ES-I3 (cell line): ENCODE measurements around the gene CD9.
"Not testable (repeated sequence)": the region's sequence is repeated elsewhere in the genome, so short reads cannot be mapped to it uniquely, and the experiment has no call there.

Experiments
- H3K36me3 ChIP-seq: 2 replicates; pipeline ENCODE4 v1.6.1; 2013; ENCODE audit warnings: mild to moderate bottlenecking, low read length, control low read depth, moderate library complexity; ENCODE audit not compliant: insufficient read depth
- H3K4me1 ChIP-seq: 2 replicates; pipeline ENCODE4 v1.6.1; 2013; ENCODE audit warnings: mild to moderate bottlenecking, control low read depth, low read length; ENCODE audit not compliant: insufficient read depth
- H3K9ac ChIP-seq: 2 replicates; pipeline ENCODE4 v1.6.1; 2013; ENCODE audit warnings: low read depth, mild to moderate bottlenecking, low read length, moderate library complexity
- H3K9me3 ChIP-seq: 2 replicates; pipeline ENCODE4 v1.6.1; 2013; ENCODE audit warnings: mild to moderate bottlenecking, low read length, moderate library complexity; ENCODE audit not compliant: control insufficient read depth, insufficient read depth

The CD9 gene

DNA sequence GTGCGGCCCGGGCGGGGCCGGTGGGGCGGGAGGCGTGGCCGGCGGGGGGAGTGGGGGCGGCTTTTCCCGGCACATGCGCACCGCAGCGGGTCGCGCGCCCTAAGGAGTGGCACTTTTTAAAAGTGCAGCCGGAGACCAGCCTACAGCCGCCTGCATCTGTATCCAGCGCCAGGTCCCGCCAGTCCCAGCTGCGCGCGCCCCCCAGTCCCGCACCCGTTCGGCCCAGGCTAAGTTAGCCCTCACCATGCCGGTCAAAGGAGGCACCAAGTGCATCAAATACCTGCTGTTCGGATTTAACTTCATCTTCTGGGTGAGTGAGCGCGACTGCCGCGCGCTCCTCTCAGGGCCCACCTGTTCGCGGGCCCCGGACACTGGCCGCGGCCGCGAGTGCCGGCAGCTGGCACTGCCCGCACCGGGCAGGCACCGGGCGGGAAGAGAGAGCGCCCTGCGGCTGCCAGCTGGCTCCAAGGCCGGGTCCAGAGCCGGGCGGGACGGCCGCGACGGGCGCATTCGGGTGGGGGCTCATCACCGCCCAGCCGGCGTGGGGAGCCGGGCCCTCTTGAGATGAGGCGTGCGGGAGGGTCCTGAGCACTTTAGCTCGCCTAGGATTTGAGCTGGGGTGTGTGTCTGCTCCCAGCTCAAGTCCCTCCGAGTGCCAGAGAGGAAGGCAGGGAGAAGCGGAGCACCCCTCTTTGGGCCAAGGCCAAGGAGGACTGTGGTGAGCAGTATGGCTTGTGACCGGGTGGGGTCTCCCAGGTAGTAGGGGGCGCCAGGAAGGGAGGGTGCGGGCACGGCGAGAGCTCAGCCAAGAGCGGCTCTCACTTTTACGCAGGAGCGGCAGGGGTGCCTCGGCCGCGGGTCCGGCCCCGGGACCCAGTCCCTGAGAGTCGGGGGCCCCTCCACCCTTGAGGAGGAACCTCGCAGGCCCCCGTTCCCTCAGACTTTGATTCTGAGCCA lies at the start of gene CD9:
Gene CD9 (plus strand): TSS at position 145 of the 957 bp plus-strand sequence. CDS start 100 bp downstream, at position 245.
- peaks cover 60% of the 10 kb centered on the region for H3K4me1 ChIP-seq
- H3K36me3 ChIP-seq, result no peaks in the 10 kb centered on the region
- no peaks in the 10 kb centered on the region for H3K9me3 ChIP-seq
- H3K9ac ChIP-seq, result peak within 1 kb of the TSS; percentile 87

- Histone ChIP-seq H3K4me1 (0 out of 2 replicates have a peak, but pooled peaks cover 4% of the 10 kb centered on the region), H3K9ac (no peak overlapping the region), H3K36me3 (no peaks in the 10 kb centered on the region), H3K9me3 (no peaks in the 10 kb centered on the region)
Observed at GRCh38 chr12:6154730-6155459, 45.3 kb upstream of the CD9 start.

- no peaks in the 10 kb centered on the region for H3K36me3 ChIP-seq
- H3K9ac ChIP-seq, result no peak overlapping the region
- H3K9me3 ChIP-seq, result no peaks in the 10 kb centered on the region
- H3K4me1 ChIP-seq, result peaks cover 4% of the 10 kb centered on the region; the same call in 1 of the 2 replicates
Observed at GRCh38 chr12:6157482-6157881, 42.7 kb upstream of the CD9 start.

DNA sequence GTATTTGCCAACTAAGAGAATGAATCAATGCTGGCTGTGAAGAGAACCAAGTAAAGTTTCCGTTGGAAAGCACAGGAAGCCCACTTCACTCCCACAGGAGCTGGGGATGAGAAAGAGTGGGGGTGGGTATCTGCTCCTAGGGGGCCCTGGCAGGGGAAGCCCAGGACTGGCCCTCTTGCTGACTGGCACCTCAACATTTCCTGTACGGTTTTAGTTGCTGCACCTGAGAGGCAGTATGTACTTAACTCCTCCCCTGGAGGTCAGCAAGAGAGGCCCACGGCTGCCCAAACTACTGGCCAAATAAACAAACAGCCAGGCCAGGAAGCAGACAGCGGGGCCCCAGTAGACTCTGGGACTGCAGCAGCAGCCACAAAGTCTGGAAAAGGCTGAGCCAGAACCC lies 41.9 kb upstream of the CD9 start:
- Histone ChIP-seq H3K9me3 (no peaks in the 10 kb centered on the region), H3K4me1 (peaks cover 4% of the 10 kb centered on the region; the same call in 1 of the 2 replicates), H3K9ac (no peak overlapping the region), H3K36me3 (no peaks in the 10 kb centered on the region)

GRCh38 chr12:6158749-6159148 lies 41.5 kb upstream of the CD9 start:
- Histone ChIP-seq H3K9me3 (no peaks in the 10 kb centered on the region), H3K36me3 (no peaks in the 10 kb centered on the region)

GRCh38 chr12:6159166-6160011 lies 40.8 kb upstream of the CD9 start:
- not testable (repeated sequence) for H3K4me1 ChIP-seq, H3K9me3 ChIP-seq, H3K36me3 ChIP-seq, H3K9ac ChIP-seq

More at GRCh38 chr12:6158749-6159148, 41.5 kb upstream of the CD9 start:
- Histone ChIP-seq H3K4me1 (peaks cover 4% of the 10 kb centered on the region; the same call in 1 of the 2 replicates), H3K9ac (no peak overlapping the region)

DNA sequence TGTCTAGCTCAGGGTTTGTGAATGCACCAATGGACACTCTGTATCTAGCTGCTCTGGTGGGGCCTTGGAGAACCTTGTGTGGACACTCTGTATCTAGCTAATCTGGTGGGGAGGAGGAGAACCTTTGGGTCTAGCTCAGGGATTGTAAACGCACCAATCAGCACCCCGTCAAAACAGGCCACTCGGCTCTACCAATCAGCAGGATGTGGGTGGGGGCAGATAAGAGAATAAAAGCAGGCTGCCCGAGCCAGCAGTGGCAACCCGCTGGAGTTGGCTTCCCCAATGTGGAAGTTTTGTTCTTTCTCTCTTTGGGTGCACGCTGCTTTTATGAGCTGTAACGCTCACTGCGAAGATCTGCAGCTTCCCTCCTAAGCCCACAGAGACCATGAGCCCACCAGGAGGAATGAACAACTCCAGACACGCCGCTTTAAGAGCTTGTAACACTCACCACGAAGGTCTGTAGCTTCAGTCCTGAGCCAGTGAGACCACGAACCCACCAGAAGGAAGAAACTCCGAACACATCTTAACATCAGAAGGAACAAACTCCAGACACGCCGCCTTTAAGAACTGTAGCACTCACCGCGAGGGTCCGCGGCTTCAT lies 40.1 kb upstream of the CD9 start:
- H3K4me1 ChIP-seq, H3K9me3 ChIP-seq: not testable (repeated sequence)

DNA sequence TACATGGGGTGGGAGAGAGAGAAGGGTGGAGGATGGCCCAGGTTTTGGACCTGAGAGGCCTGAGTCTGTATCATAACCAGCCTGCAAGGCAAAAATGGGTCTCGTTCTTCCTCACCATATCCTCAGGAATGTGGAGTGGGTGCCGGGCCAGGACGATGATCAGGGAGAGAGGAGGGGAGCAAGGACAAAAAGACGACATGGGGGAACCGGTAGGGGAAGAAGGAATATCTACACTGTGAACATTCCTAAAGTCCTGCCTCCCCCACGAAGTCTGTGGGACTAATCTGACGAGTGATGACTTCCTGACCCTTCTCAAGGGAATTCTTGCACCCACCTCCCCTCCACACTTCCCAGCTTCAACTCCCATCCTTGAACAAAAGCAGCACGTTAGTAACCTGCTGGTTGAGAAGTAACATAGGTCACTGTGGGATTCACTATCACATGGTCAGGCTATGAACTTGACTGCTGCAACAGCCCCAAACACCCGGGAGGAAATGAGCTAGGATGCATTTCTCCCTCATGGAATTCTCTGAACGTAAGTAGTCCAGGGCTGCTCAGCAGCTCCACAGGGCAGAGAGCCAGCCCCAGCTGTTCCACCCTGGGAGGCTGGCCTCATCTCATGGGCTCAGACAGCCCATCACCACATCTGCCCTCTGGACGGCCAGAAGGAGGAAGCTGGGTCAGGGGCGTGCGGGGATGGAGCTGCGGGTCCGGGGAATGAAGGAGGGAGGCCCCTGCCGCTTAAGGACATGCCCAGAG lies 38.9 kb upstream of the CD9 start:
- H3K9ac ChIP-seq, result no peak overlapping the region
- no peaks in the 10 kb centered on the region for H3K9me3 ChIP-seq
- peaks cover 4% of the 10 kb centered on the region; the same call in 1 of the 2 replicates for H3K4me1 ChIP-seq
- no peaks in the 10 kb centered on the region for H3K36me3 ChIP-seq

More for the DNA sequence above, 40.1 kb upstream of the CD9 start:
- H3K9ac ChIP-seq, H3K36me3 ChIP-seq: not testable (repeated sequence)

DNA sequence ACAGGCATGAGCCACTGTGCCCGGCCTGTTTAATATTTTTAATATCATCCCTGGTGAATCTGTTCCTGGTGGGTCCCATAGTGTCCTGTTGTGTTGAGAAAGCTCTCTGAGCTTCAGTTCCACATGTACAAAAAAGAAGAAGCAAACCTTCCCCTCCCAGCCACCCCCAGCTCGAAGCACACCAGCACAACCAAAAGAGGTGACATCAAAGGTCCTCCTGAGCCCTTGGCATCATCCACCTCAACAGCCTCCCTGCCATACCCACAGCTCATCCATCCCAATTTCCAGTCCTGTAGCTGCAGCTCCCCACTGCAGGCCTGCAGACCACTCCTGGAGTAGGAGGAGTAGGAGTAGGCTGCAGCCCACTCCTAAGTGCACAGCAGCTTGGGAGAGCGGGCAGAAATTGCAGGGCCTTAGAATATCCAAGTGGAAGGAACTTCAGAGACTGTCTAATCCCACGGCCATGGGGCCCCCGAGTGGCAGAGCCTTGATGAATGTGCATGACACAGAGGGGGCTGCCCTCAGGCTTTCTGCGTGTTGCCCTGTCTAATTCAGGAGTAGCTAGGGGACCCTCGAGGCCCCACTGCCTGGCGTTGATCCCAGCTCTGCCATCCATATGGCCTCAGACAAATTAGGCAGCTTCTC lies 36.7 kb upstream of the CD9 start:
- Histone ChIP-seq H3K4me1 (peaks cover 4% of the 10 kb centered on the region; the same call in 1 of the 2 replicates), H3K9ac (no peak overlapping the region), H3K9me3 (no peaks in the 10 kb centered on the region), H3K36me3 (no peaks in the 10 kb centered on the region)

GRCh38 chr12:6165395-6165794 lies 34.8 kb upstream of the CD9 start:
- Histone ChIP-seq H3K9ac (no peak overlapping the region), H3K36me3 (no peaks in the 10 kb centered on the region), H3K9me3 (no peaks in the 10 kb centered on the region), H3K4me1 (no peaks in the 10 kb centered on the region; the same call in 1 of the 2 replicates)

DNA sequence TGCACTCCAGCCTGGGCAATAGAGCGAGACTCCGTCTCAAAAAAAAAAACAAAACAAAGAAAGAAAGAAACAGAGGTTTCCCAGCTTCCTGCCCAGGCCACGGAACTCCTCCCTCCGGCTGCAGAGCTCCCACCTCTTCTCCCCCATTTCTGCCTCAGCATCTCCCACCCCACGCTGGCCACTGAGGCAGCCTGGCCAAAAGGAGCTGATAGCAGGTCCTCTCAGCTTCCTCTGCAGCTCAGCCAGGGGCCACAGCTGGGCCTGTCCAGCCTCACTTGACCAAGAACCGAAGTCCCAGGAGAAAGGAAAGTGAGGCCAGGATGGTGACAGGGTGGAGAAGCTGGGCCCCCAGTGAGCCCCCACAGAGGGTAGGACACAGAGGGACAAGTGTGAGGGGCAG lies 33.4 kb upstream of the CD9 start:
- H3K9me3 ChIP-seq, result no peaks in the 10 kb centered on the region
- no peak overlapping the region for H3K9ac ChIP-seq
- H3K4me1 ChIP-seq, result no peaks in the 10 kb centered on the region; the same call in 1 of the 2 replicates
- no peaks in the 10 kb centered on the region for H3K36me3 ChIP-seq

GRCh38 chr12:6167327-6168280 lies 32.6 kb upstream of the CD9 start:
- H3K36me3 ChIP-seq, result no peaks in the 10 kb centered on the region
- no peak overlapping the region for H3K9ac ChIP-seq
- no peaks in the 10 kb centered on the region; the same call in 1 of the 2 replicates for H3K4me1 ChIP-seq
- H3K9me3 ChIP-seq, result no peaks in the 10 kb centered on the region
